DND-41 (cell line): ENCODE results near the gene ARAF.
A peak's percentile ranks its signal among the peaks of the same experiment; 100 is the strongest.

Experiments
- ATAC-seq: fragments of 200-7000 bp; cut with Tn5 transposase; 3 replicates; pipeline ENCODE4 v1.9.1; 2021; ENCODE audit warnings: low read depth; ENCODE audit not compliant: insufficient read depth
- DNase-seq: peaks from one replicate; pipeline ENCODE4 v3.0.0-alpha.2; 2020
- H2AFZ ChIP-seq: 2 replicates; pipeline ENCODE4 v1.6.0; 2012; ENCODE audit warnings: low read depth, low read length
- H3K27ac ChIP-seq: 2 replicates; pipeline ENCODE4 v1.5.1; 2012; ENCODE audit warnings: low read length, inconsistent platforms
- H3K27me3 ChIP-seq: fragments of 200-600 bp; sonication (generic); 2 replicates; pipeline ENCODE4 v1.6.0; 2012; ENCODE audit warnings: low read length, mild to moderate bottlenecking, inconsistent platforms; ENCODE audit not compliant: insufficient read depth, poor library complexity
- H3K36me3 ChIP-seq: 2 replicates; pipeline ENCODE4 v1.5.1; 2012; ENCODE audit warnings: low read length, inconsistent platforms; ENCODE audit not compliant: insufficient read depth
- H3K4me1 ChIP-seq: 2 replicates; pipeline ENCODE4 v1.5.1; 2012; ENCODE audit warnings: mild to moderate bottlenecking, low read length; ENCODE audit not compliant: insufficient read depth
- H3K4me2 ChIP-seq: 2 replicates; pipeline ENCODE4 v1.6.0; 2012; ENCODE audit warnings: mild to moderate bottlenecking, moderate library complexity, low read length, inconsistent platforms; ENCODE audit not compliant: insufficient read depth
- H3K4me3 ChIP-seq, 2 experiments: fragments of 200-600 bp in 1 of 2; shearing (Covaris generic) in 1 of 2; 2 replicates each; pipeline ENCODE4 v1.5.1; 2012 to 2016; ENCODE audit warnings: inconsistent platforms in 2 of 2, low read length in 2 of 2, mild to moderate bottlenecking in 2 of 2, low read depth in 1 of 2, moderate library complexity in 1 of 2
- H3K79me2 ChIP-seq: 2 replicates; pipeline ENCODE4 v1.6.0; 2012; ENCODE audit warnings: low read length, inconsistent platforms; ENCODE audit not compliant: insufficient read depth
- H3K9ac ChIP-seq: 2 replicates; pipeline ENCODE4 v1.6.0; 2012; ENCODE audit warnings: low read depth, mild to moderate bottlenecking, inconsistent platforms, low read length, moderate library complexity
- H3K9me3 ChIP-seq: 2 replicates; pipeline ENCODE4 v1.5.1; 2012; ENCODE audit warnings: low read length, moderate library complexity, mild to moderate bottlenecking, inconsistent platforms; ENCODE audit not compliant: insufficient read depth, severe bottlenecking
- H4K20me1 ChIP-seq: 2 replicates; pipeline ENCODE4 v1.6.0; 2012; ENCODE audit warnings: low read length; ENCODE audit not compliant: insufficient read depth
- EZH2 ChIP-seq: IDR thresholded peaks from 3 replicates; pipeline ENCODE4 v1.6.1; 2012; ENCODE audit warnings: borderline replicate concordance, low read depth, mild to moderate bottlenecking, moderate library complexity, low read length, inconsistent platforms; ENCODE audit not compliant: severe bottlenecking
- TF ChIP-seq, protein P1 (sequence below): IDR thresholded peaks from 2 replicates; pipeline ENCODE4 v1.5.1; 2012; ENCODE audit warnings: borderline replicate concordance, low read length, moderate library complexity, mild to moderate bottlenecking; ENCODE audit not compliant: poor library complexity, severe bottlenecking; ENCODE audit errors: extremely low read depth

ARAF gene

DNA sequence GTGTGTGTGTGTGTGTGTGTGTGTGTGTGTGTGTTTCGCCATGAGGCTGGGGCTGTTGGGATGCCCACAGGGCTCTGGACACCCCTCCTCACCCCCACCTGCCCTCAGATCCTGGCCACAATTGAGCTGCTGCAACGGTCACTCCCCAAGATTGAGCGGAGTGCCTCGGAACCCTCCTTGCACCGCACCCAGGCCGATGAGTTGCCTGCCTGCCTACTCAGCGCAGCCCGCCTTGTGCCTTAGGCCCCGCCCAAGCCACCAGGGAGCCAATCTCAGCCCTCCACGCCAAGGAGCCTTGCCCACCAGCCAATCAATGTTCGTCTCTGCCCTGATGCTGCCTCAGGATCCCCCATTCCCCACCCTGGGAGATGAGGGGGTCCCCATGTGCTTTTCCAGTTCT lies 10.2 kb downstream of the ARAF start:
- H3K4me3 ChIP-seq: no peak overlapping the region
- H3K79me2 ChIP-seq: no peaks in the 10 kb centered on the region
- no peak for TF ChIP-seq EZH2
- TF ChIP-seq, protein P1, sequence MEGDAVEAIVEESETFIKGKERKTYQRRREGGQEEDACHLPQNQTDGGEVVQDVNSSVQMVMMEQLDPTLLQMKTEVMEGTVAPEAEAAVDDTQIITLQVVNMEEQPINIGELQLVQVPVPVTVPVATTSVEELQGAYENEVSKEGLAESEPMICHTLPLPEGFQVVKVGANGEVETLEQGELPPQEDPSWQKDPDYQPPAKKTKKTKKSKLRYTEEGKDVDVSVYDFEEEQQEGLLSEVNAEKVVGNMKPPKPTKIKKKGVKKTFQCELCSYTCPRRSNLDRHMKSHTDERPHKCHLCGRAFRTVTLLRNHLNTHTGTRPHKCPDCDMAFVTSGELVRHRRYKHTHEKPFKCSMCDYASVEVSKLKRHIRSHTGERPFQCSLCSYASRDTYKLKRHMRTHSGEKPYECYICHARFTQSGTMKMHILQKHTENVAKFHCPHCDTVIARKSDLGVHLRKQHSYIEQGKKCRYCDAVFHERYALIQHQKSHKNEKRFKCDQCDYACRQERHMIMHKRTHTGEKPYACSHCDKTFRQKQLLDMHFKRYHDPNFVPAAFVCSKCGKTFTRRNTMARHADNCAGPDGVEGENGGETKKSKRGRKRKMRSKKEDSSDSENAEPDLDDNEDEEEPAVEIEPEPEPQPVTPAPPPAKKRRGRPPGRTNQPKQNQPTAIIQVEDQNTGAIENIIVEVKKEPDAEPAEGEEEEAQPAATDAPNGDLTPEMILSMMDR: no peak
- ATAC-seq (no peak), DNase-seq (no peak)
- no peaks in the 10 kb centered on the region for H3K9me3 ChIP-seq
- no peaks in the 10 kb centered on the region for H3K4me1 ChIP-seq
- no peak overlapping the region for H3K27ac ChIP-seq
- no peaks in the 10 kb centered on the region for H3K27me3 ChIP-seq
- peaks cover 47% of the 10 kb centered on the region for H3K36me3 ChIP-seq
- H3K4me2 ChIP-seq: no peak overlapping the region
- peaks cover 3% of the 10 kb centered on the region; the same call in 1 of the 2 replicates for H4K20me1 ChIP-seq
- no peak overlapping the region for H2AFZ ChIP-seq
- no peak overlapping the region for H3K9ac ChIP-seq

DNA sequence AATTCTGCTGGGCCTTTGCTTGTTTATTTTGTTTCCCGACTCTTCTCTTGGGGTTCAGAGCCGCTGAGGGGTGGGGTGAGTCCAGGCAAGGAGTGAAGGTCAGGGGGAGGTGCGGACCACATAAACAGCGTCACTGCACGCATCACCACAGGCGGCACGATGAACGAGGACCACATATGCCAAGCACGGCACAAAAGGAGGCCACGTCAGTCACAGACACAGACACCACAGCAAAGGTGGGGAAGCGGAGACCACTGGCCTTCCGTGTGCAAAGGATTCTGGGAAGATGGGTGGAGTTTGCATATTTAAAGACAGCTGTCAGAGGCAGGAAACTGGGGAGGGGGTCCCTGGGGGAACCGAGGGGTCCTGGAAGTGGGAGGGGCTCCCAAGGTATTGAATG lies 10.9 kb downstream of the ARAF start:
- Histone ChIP-seq H3K9me3 (no peaks in the 10 kb centered on the region), H3K4me2 (no peak overlapping the region), H3K79me2 (no peaks in the 10 kb centered on the region), H3K27me3 (no peaks in the 10 kb centered on the region), H2AFZ (no peak overlapping the region), H3K4me3 (no peak overlapping the region), H3K36me3 (peaks cover 41% of the 10 kb centered on the region), H4K20me1 (peaks cover under 1% of the 10 kb centered on the region; the same call in 1 of the 2 replicates), H3K4me1 (no peaks in the 10 kb centered on the region), H3K27ac (no peak overlapping the region), H3K9ac (no peak overlapping the region)
- TF ChIP-seq, protein P1: no peak
- TF ChIP-seq EZH2: no peak
- DNase-seq (no peak), ATAC-seq (no peak)

DNA sequence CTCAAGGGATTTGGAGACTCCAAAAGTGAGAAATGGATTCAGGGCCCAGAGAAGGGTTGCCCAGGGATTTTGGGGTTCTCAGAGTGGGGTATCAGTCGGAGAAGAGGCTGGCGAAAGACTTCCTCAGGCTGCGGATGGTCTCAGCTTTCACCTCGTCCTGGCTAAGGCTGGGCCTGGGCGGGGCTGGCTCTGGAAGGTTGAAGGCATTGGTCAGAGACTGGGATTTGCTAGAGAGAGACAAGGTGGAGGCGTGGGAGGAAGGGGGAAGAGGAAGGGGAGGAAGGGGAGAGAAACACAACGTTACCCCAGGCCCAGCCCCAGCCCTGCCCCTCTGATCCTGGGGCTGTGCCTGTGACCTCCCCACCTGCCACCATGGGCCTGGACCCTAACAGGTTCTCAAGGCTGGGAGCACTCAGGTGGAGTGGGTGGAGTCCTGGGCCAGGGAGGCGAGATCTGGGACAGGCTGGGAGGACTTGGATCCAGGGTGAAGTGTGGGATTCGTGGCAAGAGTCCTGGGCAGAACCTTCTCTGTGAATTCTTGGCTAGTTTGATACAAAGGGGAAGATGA lies 11.9 kb downstream of the ARAF start:
- no peak overlapping the region for H3K9ac ChIP-seq
- DNase-seq (no peak), ATAC-seq (peak; percentile 18; the same call in 1 of the 3 replicates)
- H4K20me1 ChIP-seq: no peaks in the 10 kb centered on the region
- H3K9me3 ChIP-seq: no peaks in the 10 kb centered on the region
- no peak overlapping the region for H2AFZ ChIP-seq
- H3K27ac ChIP-seq: no peak overlapping the region
- no peaks in the 10 kb centered on the region for H3K4me1 ChIP-seq
- no peak overlapping the region for H3K4me3 ChIP-seq
- H3K27me3 ChIP-seq: no peaks in the 10 kb centered on the region
- peaks cover 32% of the 10 kb centered on the region for H3K36me3 ChIP-seq
- H3K4me2 ChIP-seq: no peak overlapping the region
- TF ChIP-seq, protein P1: no peak
- no peak for TF ChIP-seq EZH2
- no peaks in the 10 kb centered on the region for H3K79me2 ChIP-seq
